Thoracic aorta (tissue), 2 donors: Measurements from ENCODE around the gene SH3PXD2B. TPM values are rescaled to one million over a fixed set of nuclear protein-coding genes. Genes with fewer than 3 reads are reported as not detected.

Experiments
- ATAC-seq: fragments of 150-250 bp; one replicate; pipeline ENCODE4 v1.8.0; 2017; ENCODE audit warnings: low read depth; ENCODE audit not compliant: insufficient number of reproducible peaks, low FRiP score
- DNase-seq: peaks from one replicate; pipeline ENCODE4 v3.0.0-alpha.2; 2020; ENCODE audit warnings: low spot score
- H3K27ac ChIP-seq, 2 donors: fragments of 200-600 bp; sonication (generic); 1 replicate in 1 of 2; 2 replicates in 1 of 2; pipeline ENCODE4 v1.5.1; 2016; ENCODE audit warnings: mild to moderate bottlenecking in 2 of 2, moderate library complexity in 2 of 2
- H3K27me3 ChIP-seq: fragments of 200-600 bp; sonication (generic); replicated peaks from 2 replicates; pipeline ENCODE4 v1.6.0; 2016; ENCODE audit warnings: mild to moderate bottlenecking; ENCODE audit not compliant: insufficient read depth
- H3K36me3 ChIP-seq: fragments of 200-600 bp; sonication (generic); one replicate; pipeline ENCODE4 v1.5.1; 2016
- H3K4me1 ChIP-seq, 2 donors: fragments of 200-600 bp; sonication (generic); 1 replicate in 1 of 2; 2 replicates in 1 of 2; pipeline versions ENCODE4 v1.5.1 to v1.6.0; 2016; ENCODE audit warnings: low read depth in 2 of 2, mild to moderate bottlenecking in 1 of 2; ENCODE audit not compliant: control insufficient read depth in 1 of 2
- H3K4me3 ChIP-seq: fragments of 200-600 bp; sonication (generic); 2 replicates; pipeline ENCODE4 v1.5.1; 2016; ENCODE audit warnings: mild to moderate bottlenecking
- H3K9me3 ChIP-seq: fragments of 200-600 bp; sonication (generic); 2 replicates; pipeline ENCODE4 v1.5.1; 2016
- CTCF ChIP-seq: fragments of 200-600 bp; sonication (generic); IDR thresholded peaks from one replicate; pipeline ENCODE4 v1.5.1; 2019; ENCODE audit warnings: antibody characterized with exemption
- total RNA-seq, 2 donors: library from RNA; depleted of rRNA; stranded (reverse); fragments of >200 nt; gene quantifications; one replicate each; pipeline versions ENCODE4 v1.1.0 to v1.2.3, GENCODE V29; 2016

The SH3PXD2B gene
- total RNA-seq, 2 donors from 2014 or later, result 31.4 to 42.0 TPM

- DNase-seq, result no peak
- no peaks in the 10 kb centered on the region for H3K36me3 ChIP-seq
- H3K27me3 ChIP-seq, result no peaks in the 10 kb centered on the region
- H3K4me1 ChIP-seq, result peaks cover 3 to 22% of the 10 kb centered on the region in 2 donors
- no peak for ATAC-seq
- H3K4me3 ChIP-seq, result no peak overlapping the region
- no peak overlapping the region for H3K27ac ChIP-seq
- no peak for TF ChIP-seq CTCF
- no peaks in the 10 kb centered on the region for H3K9me3 ChIP-seq
These were observed 176.0 kb downstream of the SH3PXD2B start for GRCh38 chr5:172278356-172278755.

GRCh38 chr5:172276214-172276613 lies 178.1 kb downstream of the SH3PXD2B start:
- ATAC-seq, result no peak
- H3K27ac ChIP-seq, result no peak overlapping the region
- no peak for TF ChIP-seq CTCF
- H3K36me3 ChIP-seq, result no peaks in the 10 kb centered on the region
- DNase-seq, result no peak
- H3K9me3 ChIP-seq, result no peaks in the 10 kb centered on the region
- peaks cover 0 to 6% of the 10 kb centered on the region in 2 donors for H3K4me1 ChIP-seq
- H3K4me3 ChIP-seq, result no peak overlapping the region
- H3K27me3 ChIP-seq, result no peaks in the 10 kb centered on the region

Other genes with a start within 250 kb of the SH3PXD2B start
- 10 to 100 TPM; 16.1 to 17.8 TPM for gene UBTD2, start 170.8 kb downstream of the SH3PXD2B start, total RNA-seq
- 10 to 100 TPM; 17.3 to 17.6 TPM for gene NEURL1B, start 186.7 kb upstream of the SH3PXD2B start, total RNA-seq